Calu3 (cell line): ENCODE data around the gene LGALS3. TPM values are rescaled to one million over a fixed set of nuclear protein-coding genes. Genes with fewer than 3 reads are reported as not detected.

Source experiments
- BruUV-seq: library from RNA; stranded (reverse); fragments of 400-500 nt; replicated peaks from 2 replicates; lab custom pipeline; 2021; lab: Mats Ljungman, UMichigan
- CTCF ChIA-PET: fragments of 300-600 bp; sonication (Branson Sonifier 250); formaldehyde crosslinking; loops from one replicate; lab custom pipeline; 2022; ENCODE audit warnings: antibody characterized with exemption; lab: Charles Lee
- DNase-seq: peaks from one replicate; pipeline ENCODE4 v3.0.0; 2022
- H3K27ac Mint-ChIP-seq: one replicate; pipeline ENCODE4 v1.8.0; 2022; ENCODE audit warnings: mixed read lengths; ENCODE audit not compliant: unreplicated experiment
- H3K27me3 Mint-ChIP-seq: one replicate; pipeline ENCODE4 v1.8.0; 2022; ENCODE audit warnings: mixed read lengths; ENCODE audit not compliant: unreplicated experiment
- H3K36me3 Mint-ChIP-seq: one replicate; pipeline ENCODE4 v1.8.0; 2022; ENCODE audit warnings: mild to moderate bottlenecking, moderate library complexity, mixed read lengths; ENCODE audit not compliant: insufficient read depth, unreplicated experiment
- H3K4me1 Mint-ChIP-seq: one replicate; pipeline ENCODE4 v1.8.0; 2022; ENCODE audit warnings: mild to moderate bottlenecking, low read depth, mixed read lengths; ENCODE audit not compliant: unreplicated experiment
- H3K4me3 Mint-ChIP-seq: one replicate; pipeline ENCODE4 v1.8.0; 2022; ENCODE audit warnings: mild to moderate bottlenecking, low read depth, moderate library complexity, mixed read lengths; ENCODE audit not compliant: unreplicated experiment
- H3K9me3 Mint-ChIP-seq: one replicate; pipeline ENCODE4 v1.8.0; 2022; ENCODE audit warnings: low read depth, mixed read lengths; ENCODE audit not compliant: unreplicated experiment
- CTCF ChIP-seq: fragments of 200-600 bp; IDR thresholded peaks from one replicate; pipeline ENCODE4 v1.8.0; 2022; ENCODE audit warnings: antibody characterized with exemption; ENCODE audit not compliant: unreplicated experiment
- intact Hi-C: fragments of 100-400 bp; cut with micrococcal nuclease; formaldehyde crosslinking; loops from one replicate; pipeline ENCODE4 v1.10.0; 2022; ENCODE audit not compliant: unreplicated experiment
- total RNA-seq: library from RNA; stranded (reverse); gene quantifications from 2 replicates; pipeline ENCODE4 v1.2.3, GENCODE V29; 2022

The LGALS3 gene
- total RNA-seq, 1 experiment from 2014 or later, result 429 TPM

DNA sequence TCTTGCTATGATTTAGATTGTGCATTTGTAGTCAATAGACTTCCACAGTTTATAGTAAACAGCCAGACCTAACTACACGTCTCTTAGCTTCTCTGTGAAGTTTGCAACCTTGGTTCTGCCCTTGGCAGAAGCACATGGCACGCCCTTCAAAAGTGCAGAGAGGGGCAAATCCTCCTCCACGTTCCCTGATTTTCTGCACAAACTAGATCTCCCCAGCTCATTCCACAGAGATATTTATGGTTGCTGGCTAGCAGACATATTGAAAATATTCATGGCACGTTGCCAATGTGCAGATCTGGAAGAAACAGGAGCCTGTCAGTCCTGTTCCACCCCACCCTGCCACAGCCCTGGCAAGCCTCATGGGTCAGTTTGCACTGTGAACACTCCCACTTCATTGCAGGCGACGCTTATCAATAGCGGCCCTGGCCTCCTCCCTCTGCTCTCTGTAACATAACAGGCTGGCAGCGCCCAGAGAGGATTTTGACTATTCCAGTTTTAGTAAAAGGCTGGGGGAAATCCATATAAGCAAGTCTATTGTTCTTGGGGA lies 6.5 kb upstream of the LGALS3 start:
- peak; percentile 84 for DNase-seq
- CTCF ChIA-PET, result interaction anchor here (1.2 to 2.4 kb wide), 4 partner anchors 15 to 71 kb away, joined by 3 to 15 read pairs (median 6); partner anchors contain the start of gene MAPK1IP1L
- TF ChIP-seq CTCF, result no peak
- peak overlapping the region; percentile 97 for H3K27ac Mint-ChIP-seq
- no peaks in the 10 kb centered on the region for H3K27me3 Mint-ChIP-seq
- H3K4me1 Mint-ChIP-seq, result peaks cover 76% of the 10 kb centered on the region
- no peaks in the 10 kb centered on the region for H3K9me3 Mint-ChIP-seq
- peak overlapping the region; percentile 55 for H3K4me3 Mint-ChIP-seq
- no TSS peak for BruUV-seq
- intact Hi-C loops, result no loop called here
- H3K36me3 Mint-ChIP-seq, result peaks cover 20% of the 10 kb centered on the region

GRCh38 chr14:55123101-55123500 lies 6.0 kb upstream of the LGALS3 start:
- Mint-ChIP-seq H3K36me3 (peaks cover 21% of the 10 kb centered on the region), H3K27me3 (no peaks in the 10 kb centered on the region), H3K27ac (peak overlapping the region; percentile 97), H3K4me3 (peak overlapping the region; percentile 55), H3K4me1 (peaks cover 76% of the 10 kb centered on the region), H3K9me3 (no peaks in the 10 kb centered on the region)
- no TSS peak for BruUV-seq
- TF ChIP-seq CTCF, result no peak
- CTCF ChIA-PET, result interaction anchor here (1.2 to 2.4 kb wide), 4 partner anchors 15 to 72 kb away, joined by 3 to 15 read pairs (median 6); partner anchors contain the start of gene MAPK1IP1L
- DNase-seq, result no peak
- intact Hi-C loops, result no loop called here

GRCh38 chr14:55123852-55124639 lies 5.0 kb upstream of the LGALS3 start:
- no peak for TF ChIP-seq CTCF
- no peak for DNase-seq
- peaks cover 30% of the 10 kb centered on the region for H3K36me3 Mint-ChIP-seq
- H3K4me1 Mint-ChIP-seq, result peaks cover 76% of the 10 kb centered on the region
- BruUV-seq, result no TSS peak
- no peaks in the 10 kb centered on the region for H3K27me3 Mint-ChIP-seq
- CTCF ChIA-PET, result interaction anchor here (2.4 kb wide), 1 partner anchor 21 kb away, joined by 15 read pairs; no protein-coding TSS in a partner anchor
- H3K9me3 Mint-ChIP-seq, result no peaks in the 10 kb centered on the region
- no peak overlapping the region for H3K4me3 Mint-ChIP-seq
- peak overlapping the region; percentile 97 for H3K27ac Mint-ChIP-seq
- intact Hi-C loops, result no loop called here

GRCh38 chr14:55124774-55125386 lies 4.2 kb upstream of the LGALS3 start:
- peak overlapping the region; percentile 93 for H3K27ac Mint-ChIP-seq
- intact Hi-C loops, result no loop called here
- peaks cover 72% of the 10 kb centered on the region for H3K4me1 Mint-ChIP-seq

More at GRCh38 chr14:55124774-55125386, 4.2 kb upstream of the LGALS3 start:
- Mint-ChIP-seq H3K36me3 (peaks cover 38% of the 10 kb centered on the region), H3K4me3 (peak overlapping the region; percentile 37), H3K27me3 (no peaks in the 10 kb centered on the region), H3K9me3 (no peaks in the 10 kb centered on the region)
- CTCF ChIA-PET, result no interaction called here
- TSS peak; percentile 15 for BruUV-seq
- DNase-seq, result no peak
- TF ChIP-seq CTCF, result no peak
